HL-60 (cell line): Measurements from ENCODE around the gene APOM. TPM values are rescaled to one million over a fixed set of nuclear protein-coding genes. Genes with fewer than 3 reads are reported as not detected.

Experiments
- DNase-seq, 2 experiments: peaks; one replicate each; pipeline ENCODE4 v3.0.0-alpha.2; 2010 to 2020; ENCODE audit warnings: low read depth in 1 of 2, low spot score in 1 of 2
- H3K27ac ChIP-seq: fragments of 250-450 bp; sonication (Bioruptor Pico); replicated peaks from 2 replicates; pipeline ENCODE4 v1.5.1; 2020; ENCODE audit warnings: mild to moderate bottlenecking, moderate library complexity
- H3K27me3 ChIP-seq: fragments of 250-450 bp; sonication (Bioruptor Pico); 2 replicates; pipeline ENCODE4 v1.5.1; 2021; ENCODE audit warnings: mild to moderate bottlenecking, moderate library complexity; ENCODE audit not compliant: insufficient read depth, poor library complexity, severe bottlenecking
- H3K4me3 ChIP-seq: replicated peaks from 2 replicates; pipeline ENCODE4 v1.5.1; 2011; ENCODE audit warnings: mild to moderate bottlenecking, control low read depth, low read length; ENCODE audit not compliant: insufficient read depth
- CTCF ChIP-seq: IDR thresholded peaks from one replicate; pipeline ENCODE4 v1.5.1; 2011; ENCODE audit warnings: low read length, control low read depth, inconsistent platforms; ENCODE audit not compliant: insufficient read depth
- GABPA ChIP-seq: IDR thresholded peaks from 2 replicates; pipeline ENCODE4 v1.6.1; 2012; ENCODE audit warnings: low read depth
- POLR2AphosphoS5 ChIP-seq: IDR thresholded peaks from 2 replicates; pipeline ENCODE4 v1.6.1; 2012; ENCODE audit warnings: low read depth
- SPI1 ChIP-seq: IDR thresholded peaks from 2 replicates; pipeline ENCODE4 v1.6.1; 2012; ENCODE audit warnings: low read depth, mild to moderate bottlenecking, borderline replicate concordance
- microRNA-seq: library from miRNA; unstranded; fragments of <30 nt; microRNA quantifications from one replicate; pipeline ENCODE4, GENCODE V29; 2018
- TF ChIP-seq, protein P1 (sequence below): IDR thresholded peaks from 2 replicates; pipeline ENCODE4 v1.6.1; 2012; ENCODE audit warnings: low read depth; ENCODE audit not compliant: insufficient replicate concordance

Gene APOM

DNA sequence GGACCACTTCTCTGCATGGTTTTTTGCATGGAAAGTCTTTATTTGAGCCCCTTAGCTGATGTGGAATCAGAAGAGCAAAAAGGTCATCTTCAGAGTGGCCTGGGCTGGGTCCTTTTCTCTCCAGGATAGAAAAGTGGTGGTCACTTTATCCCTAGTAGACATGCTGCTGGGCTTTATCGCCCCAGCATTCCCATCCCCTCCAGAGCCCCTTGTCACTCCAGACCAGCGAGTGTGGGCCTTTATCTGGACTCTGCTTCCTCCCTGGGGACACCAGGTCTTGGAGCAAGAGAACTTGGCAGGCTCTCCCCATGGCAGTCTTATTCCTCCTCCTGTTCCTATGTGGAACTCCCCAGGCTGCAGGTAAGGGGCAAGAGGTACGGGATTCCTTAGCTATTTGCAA, 50.9 kb downstream of the APOM start, which contains the start of gene LY6G6F:
LY6G6F (plus strand) TSS at position 268 of the 400 bp plus-strand sequence; CDS start at position 309, 41 bp downstream.
- DNase-seq = no peak
- Histone ChIP-seq H3K27me3 (no peaks in the 10 kb centered on the region), H3K4me3 (no peak within 1 kb of the TSS), H3K27ac (no peak within 1 kb of the TSS)
- TF ChIP-seq, protein P1, sequence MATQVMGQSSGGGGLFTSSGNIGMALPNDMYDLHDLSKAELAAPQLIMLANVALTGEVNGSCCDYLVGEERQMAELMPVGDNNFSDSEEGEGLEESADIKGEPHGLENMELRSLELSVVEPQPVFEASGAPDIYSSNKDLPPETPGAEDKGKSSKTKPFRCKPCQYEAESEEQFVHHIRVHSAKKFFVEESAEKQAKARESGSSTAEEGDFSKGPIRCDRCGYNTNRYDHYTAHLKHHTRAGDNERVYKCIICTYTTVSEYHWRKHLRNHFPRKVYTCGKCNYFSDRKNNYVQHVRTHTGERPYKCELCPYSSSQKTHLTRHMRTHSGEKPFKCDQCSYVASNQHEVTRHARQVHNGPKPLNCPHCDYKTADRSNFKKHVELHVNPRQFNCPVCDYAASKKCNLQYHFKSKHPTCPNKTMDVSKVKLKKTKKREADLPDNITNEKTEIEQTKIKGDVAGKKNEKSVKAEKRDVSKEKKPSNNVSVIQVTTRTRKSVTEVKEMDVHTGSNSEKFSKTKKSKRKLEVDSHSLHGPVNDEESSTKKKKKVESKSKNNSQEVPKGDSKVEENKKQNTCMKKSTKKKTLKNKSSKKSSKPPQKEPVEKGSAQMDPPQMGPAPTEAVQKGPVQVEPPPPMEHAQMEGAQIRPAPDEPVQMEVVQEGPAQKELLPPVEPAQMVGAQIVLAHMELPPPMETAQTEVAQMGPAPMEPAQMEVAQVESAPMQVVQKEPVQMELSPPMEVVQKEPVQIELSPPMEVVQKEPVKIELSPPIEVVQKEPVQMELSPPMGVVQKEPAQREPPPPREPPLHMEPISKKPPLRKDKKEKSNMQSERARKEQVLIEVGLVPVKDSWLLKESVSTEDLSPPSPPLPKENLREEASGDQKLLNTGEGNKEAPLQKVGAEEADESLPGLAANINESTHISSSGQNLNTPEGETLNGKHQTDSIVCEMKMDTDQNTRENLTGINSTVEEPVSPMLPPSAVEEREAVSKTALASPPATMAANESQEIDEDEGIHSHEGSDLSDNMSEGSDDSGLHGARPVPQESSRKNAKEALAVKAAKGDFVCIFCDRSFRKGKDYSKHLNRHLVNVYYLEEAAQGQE = no peak
- TF ChIP-seq SPI1 (no peak), CTCF (no peak), GABPA (no peak), POLR2AphosphoS5 (no peak)

DNA sequence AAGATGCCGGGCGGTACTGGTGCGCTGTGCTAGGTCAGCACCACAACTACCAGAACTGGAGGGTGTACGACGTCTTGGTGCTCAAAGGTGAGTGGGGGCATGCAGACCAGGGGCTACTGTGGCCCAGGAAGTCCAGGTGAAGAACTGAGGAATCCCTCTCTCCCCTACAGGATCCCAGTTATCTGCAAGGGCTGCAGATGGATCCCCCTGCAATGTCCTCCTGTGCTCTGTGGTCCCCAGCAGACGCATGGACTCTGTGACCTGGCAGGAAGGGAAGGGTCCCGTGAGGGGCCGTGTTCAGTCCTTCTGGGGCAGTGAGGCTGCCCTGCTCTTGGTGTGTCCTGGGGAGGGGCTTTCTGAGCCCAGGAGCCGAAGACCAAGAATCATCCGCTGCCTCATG, 52.0 kb downstream of the APOM start:
- no peak overlapping the region for H3K27ac ChIP-seq
- H3K27me3 ChIP-seq = no peaks in the 10 kb centered on the region
- TF ChIP-seq SPI1 (no peak), POLR2AphosphoS5 (no peak), CTCF (no peak), GABPA (no peak)
- TF ChIP-seq, protein P1 = no peak
- no peak overlapping the region for H3K4me3 ChIP-seq
- no peak for DNase-seq

Small RNAs within 50 kb of the gene (microRNA-seq; reads per million reads assigned to microRNA genes)
- gene MIR4646 = 2.4 reads per million
- not detected for gene MIR6832
